HT-29 (cell line): ENCODE measurements around the gene CPAMD8. TPM values are rescaled to one million over a fixed set of nuclear protein-coding genes. Genes with fewer than 3 reads are reported as not detected.

Experiments
- small RNA-seq: library from RNA; depleted of rRNA; stranded (forward); fragments of <200 nt; gene quantifications from one replicate; pipeline ENCODE3, GENCODE V24; 2014
- total RNA-seq: library from RNA; depleted of rRNA; stranded (reverse); fragments of >200 nt; shearing (Covaris generic); gene quantifications from 2 replicates; pipeline ENCODE4 v1.2.3, GENCODE V29; 2014; rRNA removed

The CPAMD8 gene
- total RNA-seq, 1 experiment from 2014 or later = not detected

Small RNA genes lying within 50 kb of the gene (small RNA-seq; reads per million reads assigned to genes)
- gene RN7SL823P (not detected), gene RN7SL835P (not detected)

Other genes with a start within 250 kb of the CPAMD8 start
- 15.1 and 23.8 TPM in 2 replicates for gene SIN3B, start 197.4 kb downstream of the CPAMD8 start, total RNA-seq
- not detected in 2 replicates for gene F2RL3, start 137.8 kb downstream of the CPAMD8 start, total RNA-seq
- 9.1 and 11.7 TPM in 2 replicates for gene HAUS8, start 48.6 kb upstream of the CPAMD8 start, total RNA-seq
- 63.4 and 67.9 TPM in 2 replicates for gene MYO9B, start 49.0 kb upstream of the CPAMD8 start, total RNA-seq
- 27.6 and 29.1 TPM in 2 replicates for gene USE1, start 188.5 kb upstream of the CPAMD8 start, total RNA-seq
- gene OCEL1, start 199.4 kb upstream of the CPAMD8 start, total RNA-seq = 2.6 and 8.7 TPM in 2 replicates
- 265 and 297 TPM in 2 replicates for gene NR2F6, start 219.1 kb upstream of the CPAMD8 start, total RNA-seq
- 0.08 TPM in 1 of 2 replicates, not detected in the other for gene USHBP1, start 237.9 kb upstream of the CPAMD8 start, total RNA-seq
- 79.8 and 98.6 TPM in 2 replicates for gene BABAM1, start 240.6 kb upstream of the CPAMD8 start, total RNA-seq